22Rv1 (cell line): ENCODE results near the gene MSLN.

Experiments used
- H3K27ac ChIP-seq: fragments of 450-650 bp; 2 replicates; pipeline ENCODE4 v1.5.1; 2017
- CTCF ChIP-seq: fragments of 450-650 bp; IDR thresholded peaks from 2 replicates; pipeline ENCODE4 v1.5.1; 2017; ENCODE audit warnings: mild to moderate bottlenecking
- ZFX ChIP-seq: fragments of 450-650 bp; IDR thresholded peaks from 2 replicates; pipeline ENCODE4 v1.6.1; 2017; ENCODE audit warnings: antibody characterized with exemption, borderline replicate concordance

MSLN gene

GRCh38 chr16:724188-725040, 36.1 kb upstream of the MSLN start:
- TF ChIP-seq ZFX (no peak), CTCF (no peak)
- peak overlapping the region; percentile 99 for H3K27ac ChIP-seq

- peak overlapping the region; percentile 99 for H3K27ac ChIP-seq
- TF ChIP-seq ZFX: no peak
- TF ChIP-seq CTCF: no peak
Observed at GRCh38 chr16:725041-725376, 35.5 kb upstream of the MSLN start.

GRCh38 chr16:725463-726187, 34.9 kb upstream of the MSLN start:
- TF ChIP-seq CTCF (no peak), ZFX (no peak)
- H3K27ac ChIP-seq: peak overlapping the region; percentile 99

GRCh38 chr16:726188-726437, 34.4 kb upstream of the MSLN start:
- peak overlapping the region; percentile 99 for H3K27ac ChIP-seq
- no peak for TF ChIP-seq ZFX
- no peak for TF ChIP-seq CTCF

GRCh38 chr16:726438-727290, 33.9 kb upstream of the MSLN start, which contains the start of the genes CCDC78 and HAGHL:
CCDC78 (minus strand) TSS chr16:726443; CDS start chr16:726367, 76 bp downstream.
HAGHL (plus strand) TSS chr16:727106; CDS start chr16:727510, 404 bp downstream.
- H3K27ac ChIP-seq: peak within 1 kb of the TSS; percentile 99
- no peak for TF ChIP-seq ZFX
- TF ChIP-seq CTCF: 0 out of 2 replicates have a peak, but pooled peaks have one; percentile 7

- peak overlapping the region; percentile 99 for H3K27ac ChIP-seq
Observed at GRCh38 chr16:727291-727977, 33.1 kb upstream of the MSLN start.

More at GRCh38 chr16:727291-727977, 33.1 kb upstream of the MSLN start:
- no peak for TF ChIP-seq ZFX
- TF ChIP-seq CTCF: no peak
